Measurements from ENCODE around the gene PON3. TPM values are rescaled to one million over a fixed set of nuclear protein-coding genes. Genes with fewer than 3 reads are reported as not detected.
"Not testable (repeated sequence)": the region's sequence is repeated elsewhere in the genome, so short reads cannot be mapped to it uniquely, and the experiment has no call there.

PON3 gene
- total RNA-seq, 1 donor from 2014 or later, result 0.41 TPM

- FAIRE-seq (no peak), DNase-seq (ENCODE audit: low spot score in 2 of 2) (no peak)
Observed at GRCh38 chr7:95421000-95421846, 25.0 kb upstream of the PON3 start.

GRCh38 chr7:95412075-95412474 is 15.9 kb upstream of the PON3 start:
- DNase-seq (ENCODE audit: low spot score in 2 of 2), result no peak

GRCh38 chr7:95411666-95412065 is 15.5 kb upstream of the PON3 start:
- no peak for FAIRE-seq
- DNase-seq (ENCODE audit: low spot score in 2 of 2), result no peak

More at GRCh38 chr7:95412075-95412474, 15.9 kb upstream of the PON3 start:
- no peak for FAIRE-seq

GRCh38 chr7:95411036-95411435 is 14.9 kb upstream of the PON3 start:
- FAIRE-seq, result no peak
- DNase-seq (ENCODE audit: low spot score in 2 of 2), result no peak

GRCh38 chr7:95407751-95408150 is 11.6 kb upstream of the PON3 start:
- no peak for DNase-seq (ENCODE audit: low spot score in 2 of 2)
- FAIRE-seq, result no peak

GRCh38 chr7:95405800-95406199 is 9.6 kb upstream of the PON3 start:
- DNase-seq (ENCODE audit: low spot score in 2 of 2) (no peak), FAIRE-seq (peak; percentile 19)

GRCh38 chr7:95405208-95405607 is 9.0 kb upstream of the PON3 start:
- FAIRE-seq, result no peak
- no peak for DNase-seq (ENCODE audit: low spot score in 2 of 2)

- FAIRE-seq (no peak), DNase-seq (ENCODE audit: low spot score in 2 of 2) (no peak)
Observed at GRCh38 chr7:95404316-95404865, 8.2 kb upstream of the PON3 start.

GRCh38 chr7:95398155-95398940 is 2.2 kb upstream of the PON3 start:
- DNase-seq (ENCODE audit: low spot score in 2 of 2), result no peak
- FAIRE-seq, result no peak

- FAIRE-seq (no peak), DNase-seq (ENCODE audit: low spot score in 2 of 2) (no peak)
Observed at GRCh38 chr7:95397381-95397780, 1.2 kb upstream of the PON3 start.

- no peak for DNase-seq (ENCODE audit: low spot score in 2 of 2)
- FAIRE-seq, result no peak
Observed at GRCh38 chr7:95395755-95396135, 430 bp downstream of the PON3 start.

GRCh38 chr7:95394370-95394769 is 1.8 kb downstream of the PON3 start:
- no peak for FAIRE-seq
- DNase-seq (ENCODE audit: low spot score in 2 of 2), result no peak

GRCh38 chr7:95391761-95392160 is 4.4 kb downstream of the PON3 start:
- no peak for DNase-seq (ENCODE audit: low spot score in 2 of 2)
- no peak for FAIRE-seq

GRCh38 chr7:95389516-95389915 is 6.7 kb downstream of the PON3 start:
- FAIRE-seq (no peak), DNase-seq (ENCODE audit: low spot score in 2 of 2) (no peak)

GRCh38 chr7:95379457-95379856 is 16.7 kb downstream of the PON3 start:
- FAIRE-seq; DNase-seq (ENCODE audit: low spot score in 2 of 2): not testable (repeated sequence)

- DNase-seq (ENCODE audit: low spot score in 2 of 2) (no peak), FAIRE-seq (no peak)
Observed at GRCh38 chr7:95376632-95377400, 19.4 kb downstream of the PON3 start.

- FAIRE-seq (no peak), DNase-seq (ENCODE audit: low spot score in 2 of 2) (no peak)
Observed at GRCh38 chr7:95375591-95376257, 20.5 kb downstream of the PON3 start.

- DNase-seq (ENCODE audit: low spot score in 2 of 2) (no peak), FAIRE-seq (no peak)
Observed at GRCh38 chr7:95373323-95373722, 22.9 kb downstream of the PON3 start.

- DNase-seq (ENCODE audit: low spot score in 2 of 2) (no peak), FAIRE-seq (no peak)
Observed at GRCh38 chr7:95368235-95368634, 27.9 kb downstream of the PON3 start.

- FAIRE-seq (no peak), DNase-seq (ENCODE audit: low spot score in 2 of 2) (no peak)
Observed at GRCh38 chr7:95367606-95368005, 28.6 kb downstream of the PON3 start.

Measured in frontal cortex (tissue), 4 donors.